K562 (cell line): ENCODE results near the gene ASMTL. TPM values are rescaled to one million over a fixed set of nuclear protein-coding genes. Genes with fewer than 3 reads are reported as not detected.

Experiments used
- CHD7 ChIP-seq: fragments of 200-600 bp; sonication (generic); IDR thresholded peaks from one replicate; pipeline ENCODE4 v1.6.1; 2012; ENCODE audit warnings: mild to moderate bottlenecking, low read depth, low read length, inconsistent platforms
- LEF1 ChIP-seq: fragments of 450-650 bp; IDR thresholded peaks from 2 replicates; pipeline ENCODE4 v1.6.1; 2016; ENCODE audit warnings: mild to moderate bottlenecking
- NEUROD1 ChIP-seq: fragments of 150-350 bp; IDR thresholded peaks from 2 replicates; pipeline ENCODE4 v1.6.1; 2014; ENCODE audit warnings: borderline replicate concordance, low read length, low read depth; ENCODE audit not compliant: partially characterized antibody
- NR0B1 ChIP-seq: fragments of 450-650 bp; IDR thresholded peaks from one replicate; pipeline ENCODE4 v1.6.1; 2018; ENCODE audit warnings: mild to moderate bottlenecking, moderate library complexity; ENCODE audit not compliant: partially characterized antibody
- PTTG1 ChIP-seq: fragments of 450-650 bp; IDR thresholded peaks from 2 replicates; pipeline ENCODE4 v1.6.1; 2016; ENCODE audit warnings: low read depth, mild to moderate bottlenecking, missing genetic modification characterization, missing compliant biosample characterization
- U2AF2 ChIP-seq: fragments of 200-400 bp; formaldehyde crosslinking; optimal IDR thresholded peaks from 2 replicates; pipeline ENCODE3; 2017; ENCODE audit warnings: low read depth, mild to moderate bottlenecking, low read length
- ZNF282 ChIP-seq: sonication (generic); formaldehyde crosslinking; IDR thresholded peaks from 2 replicates; pipeline ENCODE4 v1.8.1; 2023; ENCODE audit warnings: missing genetic modification reagents
- polyA plus RNA-seq, 8 experiments: library from polyadenylated mRNA; depleted of rRNA in 4 of 8; stranded (reverse) in 5 of 8; unstranded in 3 of 8; fragments of >200 nt; fragmentation: Nextera tagmentation in 2 of 8; fragmentation: Illumina TruSeq in 1 of 8; extraction: Ambion mirVana in 2 of 8; extraction: Trizol in 1 of 8; gene quantifications; 2 replicates each; pipeline versions ENCODE4 v1.2.1 to v1.2.3, GENCODE V29; 2011 to 2014; ENCODE audit warnings: inconsistent platforms in 1 of 8, missing spikeins in 1 of 8
- total RNA-seq, 7 experiments: library from RNA; depleted of rRNA in 6 of 7; stranded (reverse); fragments of >200 nt in 6 of 7; fragmentation: Illumina TruSeq in 2 of 7; extraction: Trizol in 2 of 7; gene quantifications; 2 replicates each; pipeline versions ENCODE4 v1.2.1 to v1.2.3, GENCODE V29; 2011 to 2021; ENCODE audit warnings: low replicate concordance in 1 of 7

The ASMTL gene
- total and polyA plus RNA-seq, 9 of the 15 experiments (the other 6 are each of a cell fraction or from before 2014, with no cell fraction given), result 0.56 to 20.6 (median 7.6) TPM

GRCh38 chrX:1357993-1358392, 94.7 kb downstream of the ASMTL start (continued):
- TF ChIP-seq CHD7 (no peak), NR0B1 (no peak), LEF1 (no peak), ZNF282 (CRISPR knock-in tag) (no peak), NEUROD1 (no peak), U2AF2 (no peak), PTTG1 (tag) (no peak)
